Activated T-cell treated with anti-CD3 and anti-CD28 coated beads for 48 hours (primary cell): ENCODE results near the gene GABRB1.

Source experiments
- DNase-seq: peaks from one replicate; pipeline ENCODE4 v3.0.0-alpha.2; 2020; ENCODE audit warnings: low read depth

GABRB1 gene

DNA sequence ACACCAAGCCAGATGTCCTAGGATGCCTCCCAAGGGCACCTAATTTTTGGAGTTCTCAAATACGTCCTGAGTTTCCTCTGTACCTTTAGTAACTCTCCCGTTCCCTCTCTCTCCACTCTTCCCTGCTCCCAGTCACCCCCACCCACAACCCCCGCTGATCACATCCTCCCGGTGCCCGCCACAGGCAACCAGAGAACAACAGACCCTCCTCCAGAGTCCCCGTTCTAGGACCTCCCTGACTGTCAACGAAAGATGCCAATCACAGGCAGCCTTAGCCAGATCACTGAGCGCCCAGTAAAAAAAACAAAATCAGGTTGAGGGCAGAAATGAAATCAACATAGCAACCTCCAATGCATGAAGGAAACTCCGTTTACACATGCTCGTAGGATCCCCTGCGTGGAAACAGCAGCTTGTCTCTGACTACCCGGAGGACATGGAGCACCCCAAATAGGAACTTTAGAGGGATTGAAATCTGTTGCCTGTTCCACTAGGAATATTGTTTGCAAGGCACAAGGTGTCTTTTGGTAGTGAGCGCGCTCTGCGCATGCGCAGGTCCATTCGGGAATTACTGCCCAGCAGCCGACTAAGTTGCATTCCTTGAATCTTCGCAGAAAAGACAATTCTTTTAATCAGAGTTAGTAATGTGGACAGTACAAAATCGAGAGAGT lies at the start of gene GABRB1:
GABRB1 (plus strand) TSS at position 557 of the 668 bp plus-strand sequence.
- no peak for DNase-seq

DNA sequence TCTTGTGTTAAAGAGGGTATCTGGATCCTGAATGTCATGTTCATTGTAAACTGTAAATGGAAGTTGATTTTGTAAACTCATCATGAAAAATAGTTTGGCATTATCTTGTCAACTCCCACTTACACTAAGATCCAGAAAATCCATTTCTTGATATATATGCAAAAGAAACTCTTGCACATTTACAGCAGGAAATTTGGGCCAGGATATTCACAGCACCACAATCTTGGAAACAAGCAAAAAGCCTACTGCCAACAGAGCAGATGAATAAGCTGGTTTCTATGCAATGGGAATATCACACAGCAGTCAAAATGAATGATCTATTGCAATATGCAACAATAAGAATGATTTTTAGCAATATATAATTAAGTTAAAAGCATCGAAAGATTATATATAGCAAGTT lies 46.6 kb upstream of the GABRB1 start:
- DNase-seq = no peak

DNA sequence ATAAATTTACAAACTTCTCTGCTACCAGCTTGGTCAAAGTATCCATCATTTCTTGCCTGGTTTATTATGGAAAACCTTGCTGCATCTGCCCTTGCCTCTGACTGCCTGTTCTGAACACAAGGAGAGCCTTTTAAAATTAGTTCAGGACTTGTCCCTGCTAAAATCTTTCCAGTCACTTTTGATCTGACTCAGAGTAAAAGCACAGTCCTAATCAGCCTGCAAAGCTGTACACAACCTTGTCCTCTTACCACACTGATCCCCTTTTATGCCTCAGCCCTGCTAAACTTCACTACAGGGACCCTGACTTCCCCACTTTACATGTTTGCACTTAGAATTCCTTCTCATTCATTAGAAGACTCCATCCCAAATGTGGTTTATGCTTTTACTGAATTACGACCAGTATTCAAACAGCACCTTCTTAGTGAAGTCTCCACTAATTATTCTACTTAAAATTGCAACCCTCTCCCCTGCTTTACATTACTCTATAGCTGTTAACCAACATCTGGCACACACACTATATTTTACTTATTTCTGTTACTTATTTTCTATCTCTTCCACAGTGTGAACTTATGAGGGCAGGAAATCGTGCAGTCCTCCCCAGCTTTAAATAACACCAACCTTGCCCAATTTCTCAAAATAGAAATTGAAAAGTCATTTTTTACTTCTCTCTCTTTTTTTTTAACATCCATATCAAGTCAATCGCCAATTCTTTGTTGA lies 44.3 kb upstream of the GABRB1 start:
- DNase-seq = no peak

DNA sequence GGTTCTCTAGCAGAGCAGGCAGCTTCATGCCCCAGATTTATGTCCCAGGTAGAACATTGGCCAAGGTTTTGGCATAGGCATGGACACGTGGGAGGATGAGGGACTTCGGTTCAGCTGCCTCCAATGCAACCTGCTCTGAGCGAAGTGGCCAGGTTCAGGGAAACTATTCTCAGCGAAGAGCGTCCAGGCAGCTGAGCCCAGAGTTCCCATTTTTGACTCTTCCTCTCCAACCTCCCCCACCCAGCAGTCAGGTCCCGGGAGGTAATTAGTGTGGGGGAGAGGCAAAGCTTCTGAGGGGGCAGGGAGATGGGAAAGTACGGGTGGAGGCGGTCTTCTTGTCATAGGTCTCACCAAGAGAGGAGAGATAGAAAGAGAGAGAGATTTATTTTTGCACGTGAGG lies 39.0 kb upstream of the GABRB1 start:
- no peak for DNase-seq

DNA sequence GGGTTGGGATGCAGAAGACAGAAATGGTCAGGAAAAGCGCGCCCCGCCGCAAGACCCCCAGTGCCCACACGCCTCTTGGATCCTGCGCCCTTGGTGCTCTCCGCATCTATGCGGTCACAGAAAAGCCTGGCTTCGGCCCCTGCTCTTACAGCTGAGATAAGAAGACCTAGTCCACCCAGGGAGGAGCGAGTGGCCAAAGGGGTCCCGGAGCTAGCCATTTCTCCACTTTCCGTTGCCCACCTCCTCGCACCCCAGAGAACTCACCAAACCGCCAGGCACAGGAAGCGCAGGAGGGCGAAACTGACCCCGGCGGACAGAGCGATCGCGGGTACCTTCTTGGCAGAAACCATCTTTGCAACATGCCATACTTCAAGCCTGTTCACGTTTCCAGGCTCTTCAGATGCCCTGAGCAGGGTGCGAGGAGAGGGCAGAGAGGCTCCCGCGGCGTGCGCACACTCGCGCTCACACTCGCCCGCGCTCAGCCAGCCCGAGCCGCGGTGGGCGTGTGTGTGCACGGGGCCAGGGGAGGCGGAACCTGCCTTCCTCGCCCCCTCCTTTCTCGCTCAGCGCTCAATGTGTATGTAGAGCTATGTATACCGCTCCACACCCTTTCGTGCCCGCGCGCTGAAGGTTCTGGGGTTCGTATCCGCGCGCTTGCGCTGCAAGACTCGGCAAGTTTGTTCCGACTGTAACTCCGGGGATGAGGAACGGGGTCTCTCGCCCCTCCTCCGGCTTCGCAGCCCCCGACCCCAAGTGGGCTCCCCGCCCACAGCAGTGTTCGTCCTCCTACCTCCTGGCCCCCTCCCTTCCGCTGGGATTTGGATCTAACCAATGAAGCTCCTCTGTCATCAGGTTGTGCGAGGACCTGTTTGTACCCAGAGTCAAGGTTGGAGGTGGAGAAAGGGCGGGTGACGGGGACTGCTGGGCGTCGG lies 38.0 kb upstream of the GABRB1 start, which contains the start of gene GABRA4:
GABRA4 (minus strand) TSS at position 507 of the 932 bp plus-strand sequence; CDS start at position 350, 157 bp downstream.
- DNase-seq = no peak

DNA sequence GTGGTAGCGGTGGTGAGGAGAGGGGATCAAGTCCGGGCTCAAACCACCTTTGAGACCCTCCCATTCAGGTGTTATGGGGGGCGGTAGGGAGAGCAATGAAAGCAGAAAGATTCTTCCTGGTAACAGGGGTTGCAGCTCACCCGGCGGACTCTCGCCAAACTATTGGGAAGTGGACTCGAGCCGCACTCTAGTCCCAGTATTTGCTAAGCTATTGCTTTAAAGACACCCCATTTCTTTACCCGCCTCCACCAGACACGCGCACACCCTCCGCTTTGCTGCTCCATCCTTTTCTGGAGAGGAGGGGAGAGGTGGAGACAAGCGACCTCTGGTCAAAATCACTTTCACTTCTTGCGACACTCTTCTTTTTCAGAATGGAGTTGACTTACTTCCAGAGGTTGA lies 37.4 kb upstream of the GABRB1 start:
- no peak for DNase-seq

DNA sequence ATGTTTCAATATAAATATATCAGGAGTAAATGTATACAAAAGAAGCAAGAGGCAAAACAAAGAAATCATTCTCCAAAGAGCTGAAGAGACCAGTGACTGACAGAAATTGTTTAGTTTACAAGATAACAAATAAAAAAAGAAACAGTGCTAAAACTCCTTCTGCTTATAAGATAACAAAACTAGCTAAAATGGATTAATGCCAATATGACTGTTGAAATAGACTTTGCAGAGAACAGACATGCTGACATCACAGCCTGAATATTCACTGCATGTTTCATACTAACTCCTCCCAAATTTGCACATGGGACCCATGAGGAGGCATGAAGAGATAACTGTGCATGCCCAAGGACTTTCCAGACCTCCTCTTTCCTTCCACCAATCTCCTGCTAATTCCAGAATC lies 31.8 kb upstream of the GABRB1 start:
- no peak for DNase-seq

DNA sequence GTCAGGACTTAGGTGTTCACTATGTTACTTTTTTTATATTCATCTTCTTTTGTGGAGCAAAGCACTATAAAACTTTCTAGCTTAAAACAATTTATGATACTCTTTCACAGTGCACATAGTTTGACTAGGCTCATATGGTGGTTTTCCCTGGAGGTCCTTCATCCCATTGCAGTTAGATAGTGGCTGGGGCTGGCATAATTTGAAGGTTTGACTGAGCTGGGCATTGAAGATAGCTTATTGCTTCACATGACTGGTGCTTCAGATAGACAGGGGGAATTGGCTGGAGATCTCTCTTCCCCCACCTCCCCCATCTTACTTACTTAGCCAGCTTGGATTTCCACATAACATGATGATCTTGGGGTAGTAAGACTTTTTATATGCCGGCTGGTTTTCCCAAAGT lies 31.0 kb upstream of the GABRB1 start:
- no peak for DNase-seq

DNA sequence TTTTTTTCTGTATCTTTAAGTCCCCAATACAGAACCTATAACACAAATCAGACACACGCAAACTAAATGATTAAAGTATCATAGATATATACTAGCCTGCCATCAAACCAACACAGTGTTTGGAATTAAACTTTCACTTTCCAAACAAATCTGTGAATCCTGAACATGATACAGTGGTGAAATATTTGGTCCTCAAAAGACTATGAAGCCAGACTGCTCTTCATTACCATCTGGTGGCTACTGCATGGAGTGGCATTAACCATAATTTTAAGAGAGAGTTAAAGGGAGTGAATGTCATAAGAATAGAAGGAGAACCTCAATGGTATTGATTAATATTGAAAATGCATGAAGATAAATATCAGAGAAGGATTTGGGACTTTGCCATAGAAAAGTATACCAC lies 28.8 kb upstream of the GABRB1 start:
- no peak for DNase-seq

DNA sequence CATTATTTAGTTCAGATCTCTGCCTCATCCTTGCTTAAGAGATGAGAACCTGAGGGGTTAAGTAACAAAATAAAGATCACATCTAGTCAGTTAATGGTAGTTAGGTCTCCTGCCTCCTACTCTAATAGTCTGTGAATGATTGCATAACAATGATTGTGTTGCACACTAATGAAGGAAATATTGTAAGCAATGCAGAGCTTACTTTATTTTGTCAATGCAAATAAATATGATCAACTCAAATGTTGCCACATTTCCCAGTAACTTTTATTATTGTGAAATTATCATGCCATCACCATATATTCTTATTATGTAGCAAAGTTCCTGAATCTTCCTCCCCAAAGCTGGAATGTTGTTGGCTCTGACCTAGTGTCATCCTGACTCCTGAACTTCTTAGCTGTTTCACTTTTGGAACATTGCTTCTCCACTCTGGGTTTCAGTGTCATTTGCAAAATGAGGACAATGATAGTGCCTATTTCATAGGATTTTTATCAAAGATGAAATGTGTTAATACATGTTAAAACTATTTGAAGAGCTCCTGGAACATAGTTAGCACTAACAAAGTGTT lies 20.9 kb upstream of the GABRB1 start:
- no peak for DNase-seq

DNA sequence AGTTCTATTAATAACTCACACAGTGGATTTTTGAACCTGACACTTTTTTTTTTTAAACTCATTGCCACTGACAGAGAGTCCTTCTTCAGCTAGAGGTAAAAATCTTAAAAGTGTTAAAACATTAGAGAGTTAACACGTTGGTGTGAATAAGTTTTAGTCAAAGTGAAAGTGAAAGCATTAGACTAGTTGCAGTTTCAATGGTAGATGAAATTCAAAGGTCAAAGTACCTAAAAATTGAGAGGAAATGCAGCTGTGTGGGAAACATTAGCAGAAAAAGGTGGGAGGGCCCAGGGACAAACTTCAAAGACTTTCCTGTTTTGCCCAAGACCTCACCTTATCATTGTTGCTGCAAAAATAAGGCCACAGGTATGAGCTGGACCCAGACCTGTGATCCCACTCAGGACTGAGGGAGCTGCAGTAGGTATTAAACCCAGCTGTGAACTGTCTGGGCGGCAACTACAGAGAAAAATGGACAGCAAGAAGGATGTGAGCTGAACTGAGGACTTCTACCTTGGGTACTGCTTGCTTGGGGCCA lies 20.4 kb upstream of the GABRB1 start:
- no peak for DNase-seq

DNA sequence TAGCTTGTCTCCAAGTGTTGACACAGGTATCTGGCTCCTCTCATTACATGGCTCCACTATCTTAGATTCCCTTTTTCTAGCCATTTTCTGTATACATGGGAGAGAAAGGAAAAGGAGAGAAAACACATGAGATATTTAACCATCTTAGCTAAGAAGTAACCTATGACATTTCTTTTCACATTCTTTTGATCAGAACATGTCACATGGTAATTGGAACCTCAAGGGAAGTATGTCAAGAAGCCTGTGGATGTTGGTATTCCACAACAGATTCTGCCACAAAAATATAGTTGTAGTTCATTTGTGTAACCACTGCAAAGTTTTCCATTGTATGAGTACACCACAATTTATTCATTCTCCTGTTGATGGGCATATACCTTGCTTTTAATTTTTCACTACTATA lies 18.7 kb upstream of the GABRB1 start:
- DNase-seq = no peak

DNA sequence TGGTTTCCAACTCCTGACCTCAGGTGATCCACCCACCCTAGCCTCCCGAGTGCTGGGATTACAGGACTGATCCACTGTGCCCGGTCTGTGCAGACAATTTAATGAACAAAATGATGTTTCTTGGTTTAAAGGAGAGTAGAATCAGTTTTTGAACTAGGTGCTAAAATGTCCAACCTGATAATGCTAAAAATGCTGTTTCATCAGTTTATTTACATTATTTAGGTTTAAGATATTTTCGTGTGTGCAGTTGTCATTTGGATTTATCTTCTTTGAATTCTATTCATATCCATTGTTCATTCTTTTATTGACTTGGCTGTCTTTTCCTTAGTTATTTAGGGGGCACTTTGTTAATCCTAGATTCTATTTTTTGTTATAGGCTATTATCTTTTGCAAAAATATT lies 18.0 kb upstream of the GABRB1 start:
- DNase-seq = no peak

DNA sequence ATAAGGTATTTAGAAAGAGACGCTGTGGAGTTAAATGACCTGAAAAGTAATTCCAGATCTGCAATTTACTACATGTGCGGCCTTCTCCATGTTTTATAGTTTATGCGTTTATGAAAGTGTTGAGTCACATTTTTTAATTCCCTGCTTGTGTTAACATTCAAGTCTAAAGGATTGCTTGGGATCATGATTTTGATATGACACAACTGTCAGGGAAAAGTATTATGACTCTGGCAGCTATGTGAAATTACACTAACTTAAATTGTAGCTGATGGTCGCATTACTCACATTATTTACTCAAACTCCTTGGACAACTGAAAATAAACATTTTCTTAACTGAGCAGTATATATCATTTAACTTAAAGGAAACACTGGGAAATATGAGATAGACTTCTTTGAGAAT lies 14.3 kb upstream of the GABRB1 start:
- no peak for DNase-seq

DNA sequence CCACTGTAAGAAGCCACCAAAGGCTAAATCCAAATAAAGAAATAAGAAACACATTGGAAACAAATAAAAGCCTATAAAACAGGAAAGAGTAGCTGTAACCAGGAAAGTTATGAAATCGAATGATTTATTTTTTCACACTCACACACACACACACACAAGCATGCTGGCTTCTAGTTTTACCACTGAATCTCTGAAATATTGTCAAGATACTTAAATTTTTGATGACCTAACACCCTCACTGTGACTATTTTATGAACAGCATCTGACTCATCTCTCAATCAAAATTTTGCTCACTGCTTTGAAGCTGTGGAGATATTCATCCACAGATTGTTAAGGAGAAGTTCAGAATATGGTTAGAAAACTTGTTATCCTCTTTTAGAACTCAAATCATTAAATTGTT lies 13.9 kb upstream of the GABRB1 start:
- DNase-seq = no peak

DNA sequence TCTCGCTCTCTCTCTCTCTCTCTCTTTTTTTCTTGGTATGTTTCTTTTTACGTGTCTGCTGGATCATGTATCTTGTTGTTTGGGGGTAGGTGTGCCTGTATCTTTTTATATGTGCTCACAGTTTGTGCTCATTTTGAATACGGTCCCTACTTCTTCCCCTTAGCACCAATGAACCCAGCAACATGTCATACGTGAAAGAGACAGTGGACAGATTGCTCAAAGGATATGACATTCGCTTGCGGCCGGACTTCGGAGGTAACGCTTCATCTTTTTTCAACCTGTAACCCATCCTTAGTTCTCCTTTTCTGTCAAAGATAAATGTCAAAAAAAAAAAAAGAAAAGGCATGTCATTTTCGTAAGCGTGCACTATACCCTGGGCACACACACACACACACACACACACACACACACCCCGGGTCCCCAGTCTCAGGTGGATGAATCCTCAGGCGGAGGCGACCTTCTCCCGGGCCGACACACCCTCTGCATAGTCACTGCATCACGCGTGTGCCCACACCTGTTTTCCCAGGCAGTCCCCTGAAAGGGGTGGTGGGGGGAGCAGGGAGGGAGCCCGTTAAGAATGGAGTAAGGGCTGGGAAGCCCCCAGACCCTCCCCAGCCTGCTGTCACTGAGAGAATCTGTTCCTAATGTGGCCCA lies 511 bp downstream of the GABRB1 start:
- DNase-seq = no peak

DNA sequence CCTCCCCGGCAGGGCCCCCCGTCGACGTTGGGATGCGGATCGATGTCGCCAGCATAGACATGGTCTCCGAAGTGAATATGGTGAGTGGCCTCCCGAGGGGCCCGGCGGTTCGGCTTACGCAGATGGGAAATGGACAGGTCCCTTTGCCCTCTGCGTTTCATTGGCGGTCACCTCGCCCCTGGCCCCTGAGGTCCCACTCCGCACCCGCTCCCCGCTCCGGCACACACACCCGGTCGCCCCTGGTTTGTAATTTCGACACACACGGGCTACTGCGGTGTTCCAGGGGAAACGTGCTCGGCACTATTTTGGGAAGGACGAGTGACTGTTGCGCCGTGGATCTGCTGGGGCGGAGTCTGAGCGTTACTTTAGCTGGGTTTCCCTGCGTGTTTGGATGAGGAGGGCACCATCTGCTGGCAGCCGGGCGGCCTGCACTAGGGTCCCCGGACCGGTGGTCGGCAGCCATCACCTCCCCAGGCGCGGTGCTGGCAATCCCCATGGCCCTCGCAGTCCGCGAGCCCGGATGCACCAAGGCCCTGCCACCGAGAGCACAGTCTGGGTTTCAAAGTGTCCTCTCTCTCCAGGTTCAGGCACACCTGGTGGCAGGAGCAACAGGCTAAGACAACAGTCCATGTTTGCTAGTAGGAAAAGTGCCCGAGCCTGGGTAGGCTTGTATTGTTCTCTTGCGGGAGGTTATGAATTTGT lies 1.2 kb downstream of the GABRB1 start:
- DNase-seq = peak; percentile 45

DNA sequence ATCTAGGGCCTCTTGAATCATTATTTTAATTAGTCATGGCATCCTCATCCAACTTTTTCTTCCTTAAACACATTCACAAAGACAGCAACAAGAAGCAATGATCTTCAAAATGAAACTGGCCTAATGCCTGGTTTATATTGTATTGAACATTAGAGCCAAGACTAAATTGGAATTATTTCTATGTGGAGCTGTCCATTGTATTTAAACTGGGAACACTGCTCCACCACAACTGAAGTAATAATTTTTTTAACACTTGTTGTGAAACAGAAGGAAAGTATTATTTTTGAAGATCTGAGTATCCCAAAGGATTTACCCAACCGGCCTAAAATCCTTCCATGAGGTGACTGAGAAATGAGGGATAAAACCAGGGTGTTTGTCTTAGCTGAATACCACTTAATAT lies 6.9 kb downstream of the GABRB1 start:
- DNase-seq = no peak

DNA sequence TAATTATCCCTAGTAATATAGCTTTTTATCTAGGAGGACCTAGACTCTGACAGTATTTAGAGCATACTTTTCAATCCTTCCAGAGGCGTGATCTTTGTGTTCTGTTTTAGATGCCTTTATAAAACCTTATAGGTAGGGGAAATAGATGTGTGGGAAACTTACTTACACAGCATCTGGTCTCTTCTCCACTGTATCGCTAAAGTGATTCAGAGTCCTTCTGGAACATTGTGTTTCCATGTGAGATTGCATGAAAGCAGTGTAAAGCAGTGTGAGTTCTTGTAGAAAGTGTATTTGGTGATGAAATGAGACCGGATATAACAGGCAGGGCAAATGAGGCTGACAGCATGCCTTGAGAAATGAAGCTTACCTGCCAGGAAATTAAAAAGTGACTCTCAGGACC lies 9.5 kb downstream of the GABRB1 start:
- no peak for DNase-seq

DNA sequence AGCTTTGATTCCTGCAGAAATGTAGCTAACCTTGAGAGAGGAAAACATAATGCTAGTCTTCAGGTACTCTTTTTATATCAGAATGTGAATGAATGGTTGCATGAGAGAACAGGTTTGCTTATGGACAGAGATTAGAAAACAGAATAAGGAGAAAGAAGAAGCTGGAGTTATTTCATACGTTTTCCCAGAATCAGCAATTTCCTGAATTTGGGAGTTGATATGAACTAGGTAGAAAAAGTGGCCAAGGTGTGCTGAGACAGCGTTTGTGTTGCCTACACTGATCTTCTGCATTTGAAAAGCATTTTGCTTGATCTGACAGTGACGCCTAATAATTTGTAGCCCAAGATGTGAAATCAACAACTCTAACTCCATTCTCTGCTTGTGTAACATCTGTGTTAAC lies 12.5 kb downstream of the GABRB1 start:
- no peak for DNase-seq

DNA sequence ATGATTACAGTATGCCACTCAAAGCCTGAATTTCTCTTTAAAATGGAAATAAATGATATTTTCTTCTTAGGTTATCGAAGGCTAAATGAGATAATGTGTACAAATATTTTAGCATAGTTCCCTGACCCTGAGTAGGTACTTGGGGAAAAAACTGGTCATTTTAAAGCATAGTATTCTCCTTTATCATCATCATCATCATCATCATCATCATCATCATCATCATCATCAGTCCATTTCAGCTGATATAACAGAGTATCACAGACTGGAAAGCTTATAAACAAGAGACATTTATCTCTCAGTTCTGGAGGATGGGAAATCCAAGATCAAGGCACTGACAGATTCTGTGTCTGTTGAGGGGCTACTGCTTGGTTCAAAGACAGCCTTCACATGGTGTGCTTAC lies 13.9 kb downstream of the GABRB1 start:
- DNase-seq = no peak
